ENCODE measurements around the gene SRRM3.
A peak's percentile ranks its signal among the peaks of the same experiment; 100 is the strongest.
"Not testable (repeated sequence)": the region's sequence is repeated elsewhere in the genome, so short reads cannot be mapped to it uniquely, and the experiment has no call there.

Gene SRRM3

DNA sequence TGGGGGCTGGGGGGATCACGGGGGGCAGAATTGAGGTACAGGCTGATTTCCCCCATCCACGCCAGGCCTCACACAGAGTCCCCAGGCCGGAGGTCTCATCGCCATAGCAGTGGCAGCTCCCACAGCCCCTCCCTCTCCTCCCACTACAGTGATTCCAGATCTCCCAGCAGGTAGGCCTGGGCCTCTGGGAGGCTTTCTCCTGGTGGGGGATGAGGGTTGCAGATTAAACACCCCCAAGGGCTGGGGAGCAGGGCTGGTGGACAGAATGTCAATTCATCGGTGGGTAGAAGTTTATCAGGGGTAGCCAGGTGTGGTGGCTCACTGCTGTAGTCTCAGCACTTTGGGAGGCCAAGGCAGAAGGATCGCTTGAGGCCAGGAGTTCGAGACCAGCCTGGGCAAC, 63.6 kb downstream of the SRRM3 start:
- no peak for DNase-seq (ENCODE audit: low read depth)

DNA sequence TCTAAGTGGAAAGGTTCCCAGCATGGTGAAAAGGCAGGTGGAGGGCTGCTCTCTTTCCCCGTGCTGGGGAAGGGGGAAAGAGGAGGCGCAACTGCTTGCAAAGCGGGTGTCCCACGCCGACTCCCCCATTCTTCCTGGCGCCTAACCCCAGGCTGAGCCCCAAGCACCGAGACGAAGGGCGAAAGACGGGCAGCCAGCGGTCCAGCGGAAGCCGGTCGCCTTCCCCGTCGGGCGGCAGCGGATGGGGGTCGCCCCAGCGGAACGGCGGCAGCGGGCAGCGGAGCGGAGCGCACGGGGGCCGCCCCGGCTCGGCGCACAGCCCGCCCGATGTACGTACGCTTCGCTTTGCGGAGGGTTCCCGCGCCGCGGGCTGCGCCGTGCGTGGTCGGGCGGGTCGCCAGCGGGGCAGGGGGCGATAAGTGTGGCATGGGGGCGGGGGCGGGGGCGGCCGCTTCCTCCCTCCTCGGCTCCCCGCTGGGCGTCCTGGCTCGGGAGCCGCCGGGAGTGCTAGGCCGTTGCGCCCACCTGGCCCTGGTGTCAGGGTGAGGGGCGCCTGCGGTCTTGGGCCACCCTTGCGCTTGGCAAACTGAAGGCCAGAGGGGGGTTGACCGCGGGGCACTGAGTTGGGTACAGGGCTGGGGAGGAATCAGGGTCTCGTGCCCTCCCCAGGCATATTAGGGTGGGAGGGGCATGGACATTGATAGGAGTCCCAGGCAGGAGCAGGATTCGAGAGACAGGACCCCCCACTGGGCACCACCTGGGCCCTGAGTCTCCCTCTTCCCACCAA, 65.6 kb downstream of the SRRM3 start:
- no peak for DNase-seq (ENCODE audit: low read depth)

DNA sequence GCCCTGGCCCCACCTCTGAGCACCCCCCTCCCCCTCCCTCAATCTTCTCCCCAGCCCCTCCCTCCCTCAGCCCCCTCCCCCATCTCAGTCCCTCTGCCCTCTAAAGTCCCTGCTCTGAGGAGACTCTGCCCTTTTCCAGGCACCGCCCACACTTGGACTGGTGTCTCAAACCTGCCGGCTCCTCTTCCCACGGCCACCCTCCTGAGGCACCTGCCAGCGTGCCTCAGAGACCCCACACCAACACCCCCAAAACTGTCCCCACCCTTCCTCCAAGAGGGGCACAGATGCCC, 66.1 kb downstream of the SRRM3 start:
- DNase-seq (ENCODE audit: low read depth) = no peak

DNA sequence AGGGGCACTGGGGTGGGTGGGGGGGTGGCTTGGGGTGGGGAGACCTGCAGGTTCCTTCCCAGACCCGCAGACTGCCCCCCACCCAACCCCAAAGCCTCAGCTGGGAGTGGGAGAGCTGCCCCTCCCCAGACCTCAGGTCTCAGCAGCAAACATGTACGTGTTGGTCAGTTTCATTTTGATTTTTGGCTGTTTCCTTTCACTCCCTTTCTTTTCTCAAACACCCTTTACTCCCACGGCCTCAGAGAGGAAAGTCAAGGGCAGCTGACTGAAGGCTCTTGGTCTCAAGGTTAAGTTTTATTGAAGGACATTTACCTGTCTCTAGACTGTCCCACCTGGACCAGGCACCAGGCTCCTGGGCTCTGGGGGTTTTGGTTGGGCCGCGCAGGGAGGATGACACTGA, 66.7 kb downstream of the SRRM3 start:
- no peak for DNase-seq (ENCODE audit: low read depth)

DNA sequence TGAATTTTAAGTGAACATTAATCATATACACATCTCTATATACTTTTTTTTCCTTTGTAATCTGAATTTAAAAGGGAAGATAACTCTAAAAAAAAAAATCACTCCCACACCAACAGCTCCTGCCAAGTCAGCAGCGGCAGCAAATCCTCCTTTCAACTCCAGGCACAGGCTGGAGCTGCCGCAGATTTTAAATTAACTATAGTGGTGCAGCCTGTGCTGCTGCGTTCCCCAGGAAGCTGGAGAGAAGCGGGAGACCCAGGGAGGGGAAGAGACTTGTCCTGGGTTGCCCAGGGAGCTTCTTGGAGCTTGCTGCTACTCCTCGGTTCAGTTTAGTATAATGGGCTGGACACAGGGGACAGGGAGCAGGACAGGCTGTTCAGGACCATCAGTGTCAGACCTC, 68.2 kb downstream of the SRRM3 start:
- no peak for DNase-seq (ENCODE audit: low read depth)

DNA sequence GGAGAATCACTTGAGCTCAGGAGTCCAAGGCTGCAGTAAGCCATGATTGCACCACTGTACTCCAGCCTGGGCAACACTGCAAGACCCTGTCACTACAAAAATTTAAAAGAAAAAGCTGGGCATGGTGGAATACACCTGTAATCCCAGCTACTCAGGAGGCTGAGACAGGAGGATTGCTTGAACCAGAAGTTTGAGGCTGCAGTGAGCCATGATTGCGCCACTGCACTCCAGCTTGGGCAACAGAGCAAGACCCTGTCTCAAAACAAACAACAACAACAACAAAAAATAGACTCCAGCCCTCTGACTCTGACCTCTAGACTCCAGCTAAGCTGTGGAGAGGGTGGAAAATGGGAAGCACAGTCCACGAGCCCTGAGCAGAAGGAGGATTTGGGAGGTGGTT, 69.7 kb downstream of the SRRM3 start:
- DNase-seq (ENCODE audit: low read depth) = not testable (repeated sequence)

DNA sequence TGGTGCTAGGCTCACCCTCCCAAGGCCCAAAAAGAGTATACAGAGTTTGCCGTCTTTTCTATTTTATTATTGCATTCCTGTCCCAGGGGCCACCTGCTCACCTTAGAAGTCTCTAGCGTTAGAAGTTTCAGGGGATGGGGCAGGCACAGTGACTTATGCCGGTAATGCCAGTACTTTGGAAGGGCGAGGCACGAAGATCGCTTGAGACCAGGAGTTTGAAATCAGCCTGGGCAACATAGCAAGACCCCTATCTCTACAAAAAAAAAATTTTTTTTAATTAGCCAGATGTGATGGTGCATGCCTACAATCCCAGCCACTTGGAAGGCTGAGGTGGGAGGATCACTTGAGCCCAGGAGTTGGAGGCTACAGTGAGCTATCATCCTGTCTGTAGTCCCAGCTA, 70.4 kb downstream of the SRRM3 start:
- no peak for DNase-seq (ENCODE audit: low read depth)

DNA sequence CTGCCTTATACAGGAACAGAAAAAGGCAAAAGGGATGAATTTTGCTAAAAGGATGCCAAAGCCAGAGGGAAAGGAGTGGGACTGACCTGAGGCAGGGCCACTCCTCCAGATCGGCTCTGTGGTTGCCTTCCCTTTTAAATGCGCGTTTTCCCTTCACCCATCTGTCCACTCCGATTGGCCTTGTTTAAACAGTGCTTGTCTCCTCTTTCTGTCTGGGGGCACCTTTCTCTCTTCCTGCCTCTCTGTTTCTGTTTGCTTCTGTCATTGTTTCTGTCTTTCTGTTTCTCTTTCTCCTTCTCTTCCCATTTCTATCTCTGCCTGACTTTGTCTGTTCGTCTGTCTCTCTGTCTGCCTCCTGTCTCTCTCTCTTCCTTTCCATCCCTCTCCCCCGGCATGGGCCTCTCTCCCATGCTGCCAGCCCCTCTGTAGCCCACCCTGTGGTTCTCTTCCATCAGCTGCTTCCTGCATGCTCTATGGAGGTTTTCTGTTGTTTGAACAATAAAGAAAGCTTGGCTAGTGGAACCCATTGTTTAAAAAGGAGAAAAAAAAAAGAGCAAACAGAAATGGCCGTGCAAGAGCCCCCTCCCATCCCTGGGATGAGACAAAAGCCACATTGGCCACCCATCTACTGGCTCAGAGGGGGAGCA, 71.3 kb downstream of the SRRM3 start:
- no peak for DNase-seq (ENCODE audit: low read depth)

DNA sequence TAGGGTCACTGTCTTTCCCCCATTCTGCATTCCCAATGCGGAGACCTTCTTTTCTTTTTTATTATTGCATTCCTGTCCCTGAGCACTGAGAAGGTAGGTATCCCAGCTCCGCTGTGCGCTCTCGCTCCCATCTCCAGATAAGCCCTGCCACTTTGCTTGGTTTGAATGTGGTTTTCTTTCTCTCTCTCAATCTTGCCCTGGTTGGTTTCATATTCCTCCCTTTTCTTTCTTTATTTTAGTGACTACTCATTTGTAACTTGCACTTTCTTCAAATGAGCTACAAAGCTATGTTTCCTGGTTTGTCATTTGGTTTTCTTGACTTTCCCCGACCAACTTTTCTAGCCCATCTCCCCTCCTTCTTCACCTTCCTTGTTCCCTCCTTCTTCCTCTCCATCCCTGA, 71.8 kb downstream of the SRRM3 start:
- DNase-seq (ENCODE audit: low read depth) = no peak

DNA sequence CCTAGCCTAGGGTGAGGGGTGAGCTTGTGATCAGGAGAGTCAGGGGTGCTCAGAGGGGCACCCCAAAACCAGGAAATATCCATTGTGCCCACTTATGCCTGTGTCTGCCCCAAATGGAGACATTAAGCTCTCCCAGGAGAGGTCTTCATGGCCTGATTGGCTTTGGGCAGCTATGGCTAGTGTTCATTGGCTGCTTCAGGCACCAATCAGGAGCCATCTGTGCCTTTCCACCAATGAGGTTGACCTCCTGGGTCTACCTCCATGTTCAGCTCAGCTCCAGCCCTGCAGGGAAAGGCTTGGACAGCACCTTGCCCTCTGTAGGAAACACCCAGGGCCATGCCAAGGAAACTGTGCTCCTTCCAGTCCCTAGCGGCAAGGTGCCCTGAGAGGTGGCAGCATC, 76.8 kb downstream of the SRRM3 start:
- no peak for DNase-seq (ENCODE audit: low read depth)

DNA sequence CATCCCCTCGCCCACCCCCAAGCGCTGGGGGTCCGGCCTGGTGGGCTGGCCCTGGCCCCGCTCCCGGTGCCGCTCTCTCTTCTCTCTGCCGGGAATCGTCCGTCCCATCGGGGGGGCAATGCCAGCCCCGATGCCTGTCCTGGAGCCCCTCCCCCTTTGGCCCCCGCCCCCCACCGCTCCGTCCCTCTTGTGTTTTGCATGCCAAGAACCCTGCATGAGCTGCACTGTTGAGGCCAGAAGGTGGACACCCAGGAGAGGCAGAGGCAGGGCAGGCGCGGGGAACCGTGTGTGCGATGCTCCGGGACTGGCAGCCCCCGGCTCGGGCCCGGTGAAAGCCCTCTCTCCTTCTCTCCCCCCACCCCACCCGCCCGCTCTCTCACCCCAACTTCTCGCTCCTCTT, 78.7 kb downstream of the SRRM3 start:
- no peak for DNase-seq (ENCODE audit: low read depth)

DNA sequence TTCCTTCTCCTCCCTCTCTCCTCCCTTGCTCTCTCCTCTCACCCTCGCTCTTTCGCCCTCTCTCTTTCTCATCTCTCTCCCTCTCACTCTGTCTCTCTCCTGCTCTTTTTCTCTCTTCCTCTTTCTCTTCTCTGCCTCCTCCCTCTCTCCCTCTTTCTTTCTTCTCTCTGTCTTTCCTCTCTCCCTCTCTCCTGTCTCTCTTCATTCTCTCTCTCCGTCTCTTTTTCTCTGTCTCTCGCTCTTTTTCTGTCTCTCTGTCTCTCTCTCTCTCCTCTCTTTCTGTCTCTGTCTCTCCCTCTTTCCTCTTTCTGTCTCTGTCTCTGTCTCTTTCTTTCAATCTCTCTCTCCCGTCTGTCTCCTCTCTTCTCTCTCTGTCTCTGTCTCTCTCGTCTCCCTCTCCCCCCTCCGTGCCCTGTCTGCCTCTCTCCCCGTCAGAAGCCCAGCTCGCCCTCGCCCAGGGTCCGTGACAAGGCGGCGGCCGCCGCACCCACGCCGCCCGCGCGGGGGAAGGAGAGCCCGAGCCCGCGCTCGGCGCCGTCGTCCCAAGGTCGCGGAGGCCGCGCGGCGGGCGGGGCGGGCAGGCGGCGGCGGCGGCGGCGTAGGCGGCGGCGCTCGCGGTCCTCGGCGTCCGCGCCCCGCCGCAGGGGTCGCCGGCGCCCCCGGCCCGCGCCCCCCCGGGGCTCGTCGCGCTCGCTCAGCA, 79.5 kb downstream of the SRRM3 start:
- DNase-seq (ENCODE audit: low read depth) = no peak

DNA sequence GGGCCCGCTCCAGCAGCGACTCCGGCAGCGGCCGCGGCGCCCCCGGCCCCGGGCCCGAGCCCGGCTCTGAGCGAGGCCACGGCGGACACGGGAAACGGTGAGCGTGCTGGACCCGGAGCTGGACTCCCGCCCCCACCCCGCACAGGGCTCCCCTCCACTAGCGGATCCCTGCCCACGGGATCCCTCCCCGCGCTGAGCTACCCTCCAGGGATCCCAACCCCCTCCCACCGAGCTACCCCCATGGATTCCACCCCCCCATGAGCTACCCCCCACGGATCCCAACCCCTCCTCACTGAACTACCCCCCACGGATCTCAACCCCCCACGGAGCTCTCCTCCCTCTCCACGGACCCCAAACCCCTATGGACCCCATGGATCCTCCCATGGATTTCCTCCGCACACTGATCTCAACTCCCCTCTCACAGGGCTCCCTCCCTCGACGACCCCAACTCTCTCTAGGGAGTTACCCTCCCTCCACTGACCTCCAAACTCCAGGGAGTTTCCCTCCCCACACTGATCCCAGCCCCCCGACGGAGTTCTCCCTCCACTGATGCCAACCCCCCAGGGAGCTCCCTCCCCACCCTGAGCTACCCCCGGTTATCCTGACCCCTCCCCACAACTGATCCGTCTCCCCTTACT, 80.1 kb downstream of the SRRM3 start:
- DNase-seq (ENCODE audit: low read depth) = no peak

DNA sequence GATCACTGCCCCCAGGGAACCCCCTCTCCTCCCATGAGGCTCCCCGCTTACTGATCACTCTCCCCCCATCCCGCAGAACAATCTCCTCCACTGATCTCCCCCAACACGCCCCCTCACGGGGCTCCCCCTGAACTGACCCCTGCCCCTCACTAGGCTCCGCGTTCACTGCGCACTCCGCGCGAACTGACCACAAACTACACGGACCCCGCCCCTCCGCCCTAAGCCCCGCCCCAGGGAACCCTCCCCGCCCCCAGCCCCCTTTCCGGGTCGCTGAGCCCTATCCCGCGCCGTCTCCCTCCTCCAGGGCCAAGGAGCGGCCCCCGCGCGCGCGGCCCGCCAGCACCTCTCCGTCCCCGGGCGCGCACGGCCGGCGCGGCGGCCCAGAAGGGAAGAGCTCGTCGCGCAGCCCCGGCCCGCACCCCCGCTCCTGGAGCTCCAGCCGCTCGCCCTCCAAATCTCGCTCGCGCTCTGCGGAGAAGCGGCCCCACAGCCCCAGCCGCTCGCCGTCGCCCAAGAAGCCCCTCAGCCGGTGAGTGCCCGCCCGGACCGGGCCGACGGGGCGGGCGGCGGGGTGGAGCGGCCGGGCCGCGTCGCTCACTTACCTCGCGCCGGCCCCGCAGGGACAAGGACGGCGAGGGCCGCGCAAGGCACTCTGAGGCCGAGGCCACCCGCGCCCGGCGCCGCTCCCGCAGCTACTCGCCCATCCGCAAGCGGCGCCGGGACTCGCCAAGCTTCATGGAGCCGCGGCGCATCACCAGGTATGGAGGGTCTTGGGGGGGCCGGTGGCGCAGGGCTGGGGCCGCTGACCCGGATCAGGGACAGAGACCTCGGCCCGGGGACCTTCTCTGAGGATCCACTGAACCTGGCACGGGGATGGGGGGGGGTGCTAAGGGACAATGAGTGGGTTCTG, 80.9 kb downstream of the SRRM3 start:
- DNase-seq (ENCODE audit: low read depth) = no peak

DNA sequence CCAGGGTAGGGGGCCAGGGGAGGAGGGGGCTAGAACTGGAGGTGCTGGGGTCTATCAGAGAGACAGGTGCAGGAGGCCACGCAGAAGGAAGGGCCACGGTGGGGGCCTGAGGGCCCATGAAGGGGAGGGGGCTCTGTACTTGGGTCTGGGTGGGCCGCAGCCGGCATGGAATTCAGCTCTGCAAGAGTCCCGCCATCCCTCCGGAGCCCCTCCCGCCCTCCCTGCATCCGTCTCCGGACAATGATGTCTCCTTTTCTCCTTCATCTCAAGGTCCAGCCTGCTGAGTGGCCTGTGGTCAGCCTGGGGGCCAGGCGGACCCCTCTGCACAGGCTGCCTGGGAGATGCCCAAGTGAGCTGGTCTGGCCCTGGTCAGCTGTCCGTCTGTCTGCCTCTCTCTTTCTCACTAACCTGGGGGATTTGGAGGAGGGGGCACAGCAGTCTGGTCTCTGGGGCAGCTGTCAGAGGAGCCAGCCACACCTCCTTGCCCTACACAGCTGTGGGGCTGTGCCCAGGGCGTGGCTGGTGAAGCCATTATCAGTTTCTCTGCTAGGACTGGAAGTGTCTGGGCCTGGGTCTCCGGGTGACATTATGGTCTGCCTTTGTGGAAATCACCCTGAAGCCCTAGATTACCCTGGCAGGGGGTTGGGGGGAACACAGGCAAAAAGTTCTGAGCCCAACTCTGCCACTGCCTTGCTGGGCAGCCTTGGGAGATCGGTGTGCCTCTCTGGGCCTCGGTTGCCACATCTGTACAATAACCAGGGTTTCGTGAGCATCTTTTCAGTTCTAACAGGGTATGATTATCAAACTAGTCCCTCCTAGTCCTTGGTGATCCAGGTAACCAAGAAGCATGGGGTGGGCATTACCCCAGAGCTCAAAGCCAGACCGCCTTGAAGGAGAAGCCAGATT, 81.8 kb downstream of the SRRM3 start:
- DNase-seq (ENCODE audit: low read depth) = no peak

DNA sequence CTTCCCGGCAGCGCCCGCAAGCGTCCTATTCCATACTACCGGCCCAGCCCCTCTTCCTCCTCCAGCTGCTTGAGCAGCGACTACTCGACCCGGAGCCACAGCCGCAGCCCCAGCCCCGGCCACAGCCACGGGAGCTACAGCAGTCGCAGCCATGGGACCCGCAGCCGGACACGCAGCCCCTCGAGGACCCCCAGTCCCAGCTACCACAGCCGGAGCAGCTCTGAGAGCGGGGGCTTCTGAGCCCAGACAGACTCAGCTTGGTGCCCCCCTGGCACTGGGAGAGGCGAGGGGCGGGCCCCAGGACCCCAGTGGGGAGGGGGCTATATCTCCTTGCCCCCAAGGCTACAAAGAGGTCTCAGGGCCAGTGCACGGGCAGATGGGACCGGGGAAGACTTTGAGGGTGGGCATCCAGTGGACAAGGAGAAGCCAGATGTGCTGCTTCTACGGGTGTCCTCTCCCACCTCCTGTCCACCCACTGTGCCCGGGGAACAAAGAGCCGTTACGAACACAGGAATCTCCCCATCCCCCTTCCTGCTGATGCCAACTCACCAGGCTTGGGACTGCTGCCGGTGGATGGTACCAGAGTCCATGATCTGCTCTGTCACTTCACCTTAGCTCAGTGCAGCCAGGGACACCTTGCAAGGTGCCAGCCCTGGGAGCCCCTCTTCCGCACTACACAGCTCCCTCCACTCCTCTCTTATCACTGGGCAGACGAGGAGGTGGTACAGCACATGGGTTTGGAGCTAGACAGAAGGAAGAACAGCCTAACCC, 84.1 kb downstream of the SRRM3 start:
- no peak for DNase-seq (ENCODE audit: low read depth)

DNA sequence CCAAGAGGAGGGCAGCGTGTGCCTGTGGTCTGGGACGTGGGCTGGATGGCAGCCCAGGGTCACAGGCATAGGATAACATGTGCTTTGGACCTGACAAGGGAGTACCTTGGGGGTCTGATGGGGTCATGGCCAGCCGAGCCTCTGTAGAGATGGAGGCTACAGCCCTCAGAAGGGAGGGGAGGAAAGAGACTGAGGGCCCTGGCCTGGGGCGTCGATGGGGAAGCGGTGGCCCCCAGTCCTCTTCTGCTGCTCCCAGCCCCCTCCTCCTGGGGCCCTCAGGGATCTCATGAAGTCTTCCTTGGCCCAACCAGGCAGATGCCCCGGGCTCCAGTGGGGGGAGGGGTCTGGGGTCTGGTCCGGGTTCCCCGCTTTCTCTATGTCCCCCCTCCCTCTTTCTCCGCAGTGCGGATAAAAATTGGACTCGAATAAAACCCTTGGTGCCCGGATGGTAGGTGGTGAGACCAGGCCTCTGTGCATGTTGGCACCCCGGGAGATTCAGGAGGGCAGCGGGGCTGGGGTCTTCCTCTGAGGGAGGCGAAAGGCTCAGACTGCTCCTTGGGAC, 85.2 kb downstream of the SRRM3 start:
- DNase-seq (ENCODE audit: low read depth) = no peak

DNA sequence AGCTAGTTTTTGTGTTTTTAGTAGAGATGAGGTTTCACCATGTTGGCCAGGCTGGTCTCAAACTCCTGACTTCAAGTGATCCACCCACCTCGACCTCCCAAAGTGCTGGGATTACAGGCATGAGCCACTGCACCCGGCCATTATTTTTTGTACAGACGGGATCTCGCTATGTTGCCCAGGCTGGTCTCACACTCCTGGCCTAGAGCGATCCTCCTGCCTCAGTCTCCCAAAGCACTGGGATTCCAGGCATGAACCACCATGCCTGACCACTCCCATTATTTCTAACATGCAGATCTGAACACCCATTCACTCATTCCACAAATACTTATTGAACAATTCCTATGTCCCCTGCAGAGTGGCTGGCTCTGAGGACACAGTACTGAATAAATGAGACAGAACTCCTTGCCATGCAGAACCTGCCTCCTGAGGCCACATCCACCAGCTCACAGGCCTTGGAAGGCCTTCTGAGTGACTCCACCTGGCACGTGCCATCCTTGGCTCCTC, 89.2 kb downstream of the SRRM3 start:
- DNase-seq (ENCODE audit: low read depth) = not testable (repeated sequence)

DNA sequence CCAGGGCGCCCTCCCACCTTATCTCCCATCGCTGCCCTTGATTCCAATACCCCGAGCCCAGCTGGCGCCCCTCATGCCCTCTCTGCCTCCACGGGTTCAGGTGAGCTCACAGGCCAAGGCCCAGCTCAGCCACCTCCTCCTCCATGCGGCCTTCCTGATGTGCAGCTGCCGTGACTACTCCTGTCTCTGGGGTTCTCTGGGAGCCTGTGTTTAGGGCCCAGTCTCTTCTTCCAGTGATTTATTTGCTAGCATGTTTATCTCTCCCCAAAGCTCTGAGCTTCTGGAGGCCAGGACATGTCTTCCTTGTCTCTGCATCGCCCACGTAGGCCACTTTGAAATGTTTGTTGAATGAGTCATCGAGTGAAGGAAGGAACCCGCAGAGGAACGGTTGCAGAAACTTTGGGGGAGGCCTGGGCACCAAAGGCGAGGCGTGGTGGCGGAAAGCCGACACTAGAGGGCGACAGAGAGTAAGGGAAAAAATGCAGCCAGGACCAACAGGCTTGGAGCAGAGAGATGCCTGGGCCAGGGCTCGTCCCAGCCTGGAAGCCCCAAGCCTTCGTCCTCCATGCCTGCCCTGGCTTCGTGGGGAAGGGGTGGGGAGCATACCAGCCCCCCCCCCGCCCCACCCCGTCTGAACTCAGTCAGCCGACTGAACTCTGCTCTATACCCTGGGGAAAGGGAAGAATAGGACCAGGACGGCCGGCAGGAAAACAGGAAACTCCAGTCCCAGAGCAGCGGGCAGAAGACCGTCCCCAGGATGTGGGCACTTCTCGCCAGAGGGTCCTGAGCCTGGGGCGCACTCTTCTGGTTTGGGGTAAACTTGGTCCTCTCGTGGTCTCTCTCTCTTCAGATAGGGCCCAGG, 89.9 kb downstream of the SRRM3 start:
- peak; percentile 88 for DNase-seq (ENCODE audit: low read depth)

Measured in activated T-cell treated with anti-CD3 and anti-CD28 coated beads for 24 hours (primary cell).